ENCODE data around the gene ARHGAP27. TPM values are rescaled to one million over a fixed set of nuclear protein-coding genes. Genes with fewer than 3 reads are reported as not detected.

Gene ARHGAP27
- total and polyA plus RNA-seq, 9 of the 15 experiments (the other 6 are each of a cell fraction or from before 2014, with no cell fraction given), result 0.04 to 4.6 (median 2.1) TPM

DNA sequence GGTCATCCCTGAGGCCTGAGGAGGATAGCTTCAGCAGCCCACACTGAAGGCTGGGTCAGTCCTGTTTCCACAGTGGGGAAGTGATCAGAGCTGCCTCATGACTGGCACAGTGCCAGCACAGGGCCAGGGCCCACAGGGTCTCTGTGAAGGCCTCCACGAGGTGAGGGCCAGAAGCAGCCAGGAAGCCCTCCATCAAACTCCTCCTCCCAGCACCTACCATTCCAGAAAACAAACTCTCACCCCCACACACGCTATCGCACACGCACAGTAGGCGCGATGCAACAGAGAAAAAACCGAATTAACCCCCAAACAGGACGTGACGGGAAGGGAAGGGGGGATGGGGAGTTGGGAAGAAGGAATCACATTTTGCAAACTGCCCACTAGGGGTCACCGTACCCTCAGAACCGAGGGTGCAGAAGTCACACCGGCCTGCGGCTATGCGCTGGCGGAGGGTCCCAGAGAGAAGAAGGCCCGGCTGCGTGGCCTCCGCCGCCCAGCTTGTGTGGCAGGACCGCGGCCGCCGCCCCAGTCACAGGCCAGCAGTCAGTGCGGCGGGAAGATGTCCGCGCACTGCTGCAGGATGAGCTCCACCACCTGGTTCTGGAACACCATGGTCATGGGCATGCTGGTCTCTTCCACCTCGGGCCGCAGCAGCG, 37.6 kb downstream of the ARHGAP27 start (continued):
- TF ChIP-seq SMARCC2 (IDR thresholded peaks at IDR 0.05; ENCODE audit: low read depth) (no peak), ZBED1 (IDR thresholded peaks at IDR 0.05) (no peak), EGR1 (conservative IDR thresholded peaks at IDR 0.05) (peak; percentile 78), JUND (IDR thresholded peaks at IDR 0.05; ENCODE audit: borderline replicate concordance, low read depth, low read length) (peak; percentile 38; the same call in 1 of the 2 replicates), JUND (tag; IDR thresholded peaks at IDR 0.05; ENCODE audit: borderline replicate concordance, low read depth, low read length) (peak; percentile 11; the same call in 1 of the 3 replicates), FOXJ3 (CRISPR knock-in tag; IDR thresholded peaks at IDR 0.05) (no peak), RBM39 (optimal IDR thresholded peaks at IDR 0.05; ENCODE audit: low read depth, low read length) (no peak), RBM15 (IDR thresholded peaks at IDR 0.05; ENCODE audit: insufficient read depth, low read length) (no peak)
- TF ChIP-seq, protein P1, sequence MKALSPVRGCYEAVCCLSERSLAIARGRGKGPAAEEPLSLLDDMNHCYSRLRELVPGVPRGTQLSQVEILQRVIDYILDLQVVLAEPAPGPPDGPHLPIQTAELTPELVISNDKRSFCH (CRISPR knock-in tag; IDR thresholded peaks at IDR 0.05), result no peak
- TF ChIP-seq, protein P1 (tag; IDR thresholded peaks at IDR 0.05), result no peak
- TF ChIP-seq, protein P2, sequence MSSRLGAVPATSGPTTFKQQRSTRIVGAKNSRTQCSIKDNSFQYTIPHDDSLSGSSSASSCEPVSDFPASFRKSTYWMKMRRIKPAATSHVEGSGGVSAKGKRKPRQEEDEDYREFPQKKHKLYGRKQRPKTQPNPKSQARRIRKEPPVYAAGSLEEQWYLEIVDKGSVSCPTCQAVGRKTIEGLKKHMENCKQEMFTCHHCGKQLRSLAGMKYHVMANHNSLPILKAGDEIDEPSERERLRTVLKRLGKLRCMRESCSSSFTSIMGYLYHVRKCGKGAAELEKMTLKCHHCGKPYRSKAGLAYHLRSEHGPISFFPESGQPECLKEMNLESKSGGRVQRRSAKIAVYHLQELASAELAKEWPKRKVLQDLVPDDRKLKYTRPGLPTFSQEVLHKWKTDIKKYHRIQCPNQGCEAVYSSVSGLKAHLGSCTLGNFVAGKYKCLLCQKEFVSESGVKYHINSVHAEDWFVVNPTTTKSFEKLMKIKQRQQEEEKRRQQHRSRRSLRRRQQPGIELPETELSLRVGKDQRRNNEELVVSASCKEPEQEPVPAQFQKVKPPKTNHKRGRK (tag; IDR thresholded peaks at IDR 0.05), result no peak
- TF ChIP-seq, protein P3, sequence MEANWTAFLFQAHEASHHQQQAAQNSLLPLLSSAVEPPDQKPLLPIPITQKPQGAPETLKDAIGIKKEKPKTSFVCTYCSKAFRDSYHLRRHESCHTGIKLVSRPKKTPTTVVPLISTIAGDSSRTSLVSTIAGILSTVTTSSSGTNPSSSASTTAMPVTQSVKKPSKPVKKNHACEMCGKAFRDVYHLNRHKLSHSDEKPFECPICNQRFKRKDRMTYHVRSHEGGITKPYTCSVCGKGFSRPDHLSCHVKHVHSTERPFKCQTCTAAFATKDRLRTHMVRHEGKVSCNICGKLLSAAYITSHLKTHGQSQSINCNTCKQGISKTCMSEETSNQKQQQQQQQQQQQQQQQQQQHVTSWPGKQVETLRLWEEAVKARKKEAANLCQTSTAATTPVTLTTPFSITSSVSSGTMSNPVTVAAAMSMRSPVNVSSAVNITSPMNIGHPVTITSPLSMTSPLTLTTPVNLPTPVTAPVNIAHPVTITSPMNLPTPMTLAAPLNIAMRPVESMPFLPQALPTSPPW (CRISPR knock-in tag; IDR thresholded peaks at IDR 0.05), result peak; percentile 47; the same call in 1 of the 2 replicates
- TF ChIP-seq, protein P4, sequence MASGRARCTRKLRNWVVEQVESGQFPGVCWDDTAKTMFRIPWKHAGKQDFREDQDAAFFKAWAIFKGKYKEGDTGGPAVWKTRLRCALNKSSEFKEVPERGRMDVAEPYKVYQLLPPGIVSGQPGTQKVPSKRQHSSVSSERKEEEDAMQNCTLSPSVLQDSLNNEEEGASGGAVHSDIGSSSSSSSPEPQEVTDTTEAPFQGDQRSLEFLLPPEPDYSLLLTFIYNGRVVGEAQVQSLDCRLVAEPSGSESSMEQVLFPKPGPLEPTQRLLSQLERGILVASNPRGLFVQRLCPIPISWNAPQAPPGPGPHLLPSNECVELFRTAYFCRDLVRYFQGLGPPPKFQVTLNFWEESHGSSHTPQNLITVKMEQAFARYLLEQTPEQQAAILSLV (tag; IDR thresholded peaks at IDR 0.05), result no peak
- TF ChIP-seq, protein P5, sequence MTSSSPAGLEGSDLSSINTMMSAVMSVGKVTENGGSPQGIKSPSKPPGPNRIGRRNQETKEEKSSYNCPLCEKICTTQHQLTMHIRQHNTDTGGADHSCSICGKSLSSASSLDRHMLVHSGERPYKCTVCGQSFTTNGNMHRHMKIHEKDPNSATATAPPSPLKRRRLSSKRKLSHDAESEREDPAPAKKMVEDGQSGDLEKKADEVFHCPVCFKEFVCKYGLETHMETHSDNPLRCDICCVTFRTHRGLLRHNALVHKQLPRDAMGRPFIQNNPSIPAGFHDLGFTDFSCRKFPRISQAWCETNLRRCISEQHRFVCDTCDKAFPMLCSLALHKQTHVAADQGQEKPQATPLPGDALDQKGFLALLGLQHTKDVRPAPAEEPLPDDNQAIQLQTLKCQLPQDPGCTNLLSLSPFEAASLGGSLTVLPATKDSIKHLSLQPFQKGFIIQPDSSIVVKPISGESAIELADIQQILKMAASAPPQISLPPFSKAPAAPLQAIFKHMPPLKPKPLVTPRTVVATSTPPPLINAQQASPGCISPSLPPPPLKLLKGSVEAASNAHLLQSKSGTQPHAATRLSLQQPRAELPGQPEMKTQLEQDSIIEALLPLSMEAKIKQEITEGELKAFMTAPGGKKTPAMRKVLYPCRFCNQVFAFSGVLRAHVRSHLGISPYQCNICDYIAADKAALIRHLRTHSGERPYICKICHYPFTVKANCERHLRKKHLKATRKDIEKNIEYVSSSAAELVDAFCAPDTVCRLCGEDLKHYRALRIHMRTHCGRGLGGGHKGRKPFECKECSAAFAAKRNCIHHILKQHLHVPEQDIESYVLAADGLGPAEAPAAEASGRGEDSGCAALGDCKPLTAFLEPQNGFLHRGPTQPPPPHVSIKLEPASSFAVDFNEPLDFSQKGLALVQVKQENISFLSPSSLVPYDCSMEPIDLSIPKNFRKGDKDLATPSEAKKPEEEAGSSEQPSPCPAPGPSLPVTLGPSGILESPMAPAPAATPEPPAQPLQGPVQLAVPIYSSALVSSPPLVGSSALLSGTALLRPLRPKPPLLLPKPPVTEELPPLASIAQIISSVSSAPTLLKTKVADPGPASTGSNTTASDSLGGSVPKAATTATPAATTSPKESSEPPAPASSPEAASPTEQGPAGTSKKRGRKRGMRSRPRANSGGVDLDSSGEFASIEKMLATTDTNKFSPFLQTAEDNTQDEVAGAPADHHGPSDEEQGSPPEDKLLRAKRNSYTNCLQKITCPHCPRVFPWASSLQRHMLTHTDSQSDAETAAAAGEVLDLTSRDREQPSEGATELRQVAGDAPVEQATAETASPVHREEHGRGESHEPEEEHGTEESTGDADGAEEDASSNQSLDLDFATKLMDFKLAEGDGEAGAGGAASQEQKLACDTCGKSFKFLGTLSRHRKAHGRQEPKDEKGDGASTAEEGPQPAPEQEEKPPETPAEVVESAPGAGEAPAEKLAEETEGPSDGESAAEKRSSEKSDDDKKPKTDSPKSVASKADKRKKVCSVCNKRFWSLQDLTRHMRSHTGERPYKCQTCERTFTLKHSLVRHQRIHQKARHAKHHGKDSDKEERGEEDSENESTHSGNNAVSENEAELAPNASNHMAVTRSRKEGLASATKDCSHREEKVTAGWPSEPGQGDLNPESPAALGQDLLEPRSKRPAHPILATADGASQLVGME (CRISPR knock-in tag; IDR thresholded peaks at IDR 0.05), result no peak
- TF ChIP-seq, protein P6, sequence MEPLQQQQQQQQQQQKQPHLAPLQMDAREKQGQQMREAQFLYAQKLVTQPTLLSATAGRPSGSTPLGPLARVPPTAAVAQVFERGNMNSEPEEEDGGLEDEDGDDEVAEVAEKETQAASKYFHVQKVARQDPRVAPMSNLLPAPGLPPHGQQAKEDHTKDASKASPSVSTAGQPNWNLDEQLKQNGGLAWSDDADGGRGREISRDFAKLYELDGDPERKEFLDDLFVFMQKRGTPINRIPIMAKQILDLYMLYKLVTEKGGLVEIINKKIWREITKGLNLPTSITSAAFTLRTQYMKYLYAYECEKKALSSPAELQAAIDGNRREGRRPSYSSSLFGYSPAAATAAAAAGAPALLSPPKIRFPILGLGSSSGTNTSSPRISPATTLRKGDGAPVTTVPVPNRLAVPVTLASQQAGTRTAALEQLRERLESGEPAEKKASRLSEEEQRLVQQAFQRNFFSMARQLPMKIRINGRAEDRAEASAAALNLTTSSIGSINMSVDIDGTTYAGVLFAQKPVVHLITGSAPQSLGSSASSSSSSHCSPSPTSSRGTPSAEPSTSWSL (CRISPR knock-in tag; IDR thresholded peaks at IDR 0.05; ENCODE audit: borderline replicate concordance), result no peak
